ENCODE results near the gene ASIC3. TPM values are rescaled to one million over a fixed set of nuclear protein-coding genes. Genes with fewer than 3 reads are reported as not detected.

Gene ASIC3
- total and polyA plus RNA-seq, 2 of the 4 experiments (the other 2 are of a cell fraction) = 0.74 TPM; not detected in 1

- Histone ChIP-seq H3K23ac (ENCODE audit: low read depth, low read length) (no peak overlapping the region), H2AK9ac (replicated peaks; ENCODE audit: low read depth, low read length, poor library complexity) (no peak overlapping the region), H2AFZ (replicated peaks; ENCODE audit: low read length, poor library complexity) (no peak overlapping the region), H2BK120ac (ENCODE audit: low read depth, low read length) (no peak overlapping the region), H3K79me1 (ENCODE audit: low read depth in 1 of 2, low read length in 2 of 2) (peaks cover 11 to 45% of the 10 kb centered on the region in 2 experiments; a peak in 3 of 4 replicates), H3K9me3 (ENCODE audit: control insufficient read depth, insufficient read depth, low read length) (no peaks in the 10 kb centered on the region), H3K4me1 (ENCODE audit: control insufficient read depth, insufficient read depth, low read length) (peaks cover 2% of the 10 kb centered on the region; the same call in 1 of the 2 replicates), H3K4me3 (ENCODE audit: insufficient read depth, low read depth, low read length) (no peak overlapping the region), H2AK5ac (ENCODE audit: low read depth, low read length) (no peak overlapping the region), H3K56ac (ENCODE audit: extremely low read depth, insufficient read depth, low read length) (no peak overlapping the region), H3K36me3 (ENCODE audit: control insufficient read depth, insufficient read depth, low read length) (peaks cover 82% of the 10 kb centered on the region), H3K14ac (replicated peaks; ENCODE audit: low read depth, low read length) (no peak overlapping the region), H2BK15ac (ENCODE audit: low read depth, low read length) (no peak overlapping the region), H2BK20ac (ENCODE audit: low read depth, low read length) (no peak overlapping the region), H3K9me1 (ENCODE audit: insufficient read depth, low read length) (no peaks in the 10 kb centered on the region), H3K18ac (ENCODE audit: low read depth, low read length) (no peak overlapping the region), H2BK5ac (ENCODE audit: low read depth, low read length, poor library complexity, severe bottlenecking) (no peak overlapping the region), H4K20me1 (ENCODE audit: insufficient read depth, low read length) (peaks cover 18% of the 10 kb centered on the region), H3K27ac (ENCODE audit: insufficient read depth, low read length) (no peak overlapping the region), H3K4ac (ENCODE audit: low read depth, low read length) (no peak overlapping the region), H4K8ac (ENCODE audit: low read depth in 2 of 2, low read length in 2 of 2) (no peak overlapping the region), H4K5ac (ENCODE audit: low read depth, low read length) (no peak overlapping the region), H3K9ac (ENCODE audit: low read depth, low read length) (no peak overlapping the region), H3K4me2 (ENCODE audit: low read depth, low read length) (no peak overlapping the region), H4K91ac (ENCODE audit: insufficient read depth, low read depth, low read length) (no peak overlapping the region), H3K27me3 (ENCODE audit: control insufficient read depth, insufficient read depth, low read length) (no peaks in the 10 kb centered on the region)
- WGBS, 2 experiments (ENCODE audit: extremely low coverage in 2 of 2, insufficient read length in 1 of 2) = 100% methylated on average over 4 of the region's 17 CpGs; no CpG with 5 or more reads in 1 of the 2 experiments
- dilution Hi-C loops (cut with HindIII; ENCODE audit: low sequenced_read_pairs, unreplicated experiment) = no loop called here
- ATAC-seq (ENCODE audit: low read depth) = no peak
- POLR2A ChIA-PET (ENCODE audit: unreplicated experiment) = no interaction called here
- no peak for TF ChIP-seq CHD1 (IDR thresholded peaks at IDR 0.05; ENCODE audit: low read depth, low read length)
- TF ChIP-seq NFE2L2 (IDR thresholded peaks at IDR 0.05; ENCODE audit: low read depth, low read length) = no peak
- TF ChIP-seq CEBPB (IDR thresholded peaks at IDR 0.05; ENCODE audit: low read depth, low read length) = no peak
- intact Hi-C loops (cut with micrococcal nuclease) = no loop called here
- CTCF ChIA-PET = no interaction called here
- in situ Hi-C loops (cut with MboI; ENCODE audit: low sequenced_read_pairs) = no loop called here
- BruUV-seq (replicated peaks) = no TSS peak
- DNase-seq = no peak
These were observed 25.7 kb downstream of the ASIC3 start for GRCh38 chr7:151073990-151074389.

All from IMR-90 (cell line).